Testis (tissue), 3 donors: ENCODE measurements around the gene RASAL2. TPM values are rescaled to one million over a fixed set of nuclear protein-coding genes. Genes with fewer than 3 reads are reported as not detected.

Experiments used
- DNase-seq: peaks from one replicate; pipeline ENCODE4 v3.0.0-alpha.2; 2019
- H3K27ac ChIP-seq, 2 donors: fragments of 200-600 bp; sonication (generic); one replicate each; pipeline ENCODE4 v1.5.1; 2019
- H3K27me3 ChIP-seq: fragments of 200-600 bp; sonication (generic); one replicate; pipeline ENCODE4 v1.5.1; 2019
- H3K36me3 ChIP-seq: fragments of 200-600 bp; sonication (generic); one replicate; pipeline ENCODE4 v1.5.1; 2017; ENCODE audit warnings: low read depth; ENCODE audit errors: missing control alignments
- H3K4me1 ChIP-seq: fragments of 200-600 bp; sonication (generic); one replicate; pipeline ENCODE4 v1.5.1; 2019
- H3K4me3 ChIP-seq, 2 donors: fragments of 200-600 bp; sonication (generic); one replicate each; pipeline ENCODE4 v1.5.1; 2017 to 2019
- H3K9me3 ChIP-seq: fragments of 200-600 bp; sonication (generic); one replicate; pipeline ENCODE4 v1.5.1; 2017
- POLR2A ChIP-seq: fragments of 450-650 bp; IDR thresholded peaks from one replicate; pipeline ENCODE4 v1.6.1; 2017; ENCODE audit warnings: antibody characterized with exemption, mild to moderate bottlenecking, moderate library complexity
- WGBS, 2 donors: methylation state at CpG; one replicate each; pipeline ENCODE4 v1.1.5; 2018; 5-methylcytosine and 5-hydroxymethylcytosine counted together
- intact Hi-C: fragments of 100-400 bp; cut with DNase I; formaldehyde crosslinking; loops from one replicate; pipeline ENCODE4 v1.15.1; 2023; ENCODE audit warnings: low total_unique reads
- polyA plus RNA-seq: library from polyadenylated mRNA; stranded (reverse); fragments of 350-450 nt; fragmentation: Illumina TruSeq; extraction: RNeasy Lipid Tissue Mini Kit (QIAGEN cat#74804); gene quantifications from one replicate; pipeline ENCODE4 v1.2.3, GENCODE V29; 2014; ENCODE audit warnings: low read depth, low replicate concordance; ENCODE audit not compliant: insufficient read depth
- total RNA-seq, 2 donors: library from RNA; depleted of rRNA; stranded (reverse); fragments of >200 nt; gene quantifications; one replicate each; pipeline ENCODE4 v1.2.3, GENCODE V29; 2016
- TF ChIP-seq, protein P1 (sequence below), 3 experiments: fragments of 450-650 bp in 2 of 3; fragments of 200-600 bp in 1 of 3; sonication (generic) in 1 of 3; IDR thresholded peaks; one replicate each; pipeline ENCODE4 v1.5.1; 2016 to 2019; ENCODE audit warnings: antibody characterized with exemption in 3 of 3, mild to moderate bottlenecking in 2 of 3, moderate library complexity in 1 of 3

Gene RASAL2
- total and polyA plus RNA-seq, 3 donors from 2014 or later = 25.9 to 41.7 (median 39.6) TPM

DNA sequence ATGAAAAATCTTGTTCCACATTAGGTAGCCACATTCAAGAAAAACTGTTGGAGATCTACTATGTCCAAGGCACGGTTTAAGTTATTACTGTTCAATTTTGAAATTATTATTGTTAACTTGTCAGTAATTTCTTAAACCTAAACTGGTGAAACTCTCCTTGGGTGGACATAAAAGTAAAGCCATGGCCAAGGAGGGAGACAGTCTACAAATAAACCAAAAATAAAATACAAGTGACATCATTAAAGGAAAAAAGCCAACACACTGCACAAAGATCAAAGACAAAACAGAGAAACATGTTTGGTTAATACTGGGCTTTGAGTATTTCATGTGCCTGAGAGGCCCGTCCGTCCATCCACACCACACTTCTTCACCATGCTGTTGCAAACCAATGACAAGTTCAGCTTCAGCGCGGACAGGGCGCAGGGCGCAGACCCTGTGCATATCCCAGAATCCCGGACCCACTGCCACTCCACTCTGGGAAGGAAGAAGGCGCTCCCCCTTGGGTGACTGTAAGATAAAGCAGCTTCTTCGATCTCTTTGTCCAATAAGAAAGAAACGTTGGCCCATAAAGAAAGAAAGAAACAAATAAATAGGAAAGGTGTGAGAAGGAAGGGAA lies 918 bp upstream of the RASAL2 start:
- 3 to 5% methylated on average over 11 of the region's 11 CpGs for WGBS, 2 donors
- H3K4me3 ChIP-seq = peak overlapping the region; percentile 92 to 98
- H3K4me1 ChIP-seq = peaks cover 8% of the 10 kb centered on the region
- intact Hi-C loops = no loop called here
- H3K9me3 ChIP-seq = no peaks in the 10 kb centered on the region
- DNase-seq = peak; percentile 33
- H3K36me3 ChIP-seq = no peaks in the 10 kb centered on the region
- TF ChIP-seq, protein P1, sequence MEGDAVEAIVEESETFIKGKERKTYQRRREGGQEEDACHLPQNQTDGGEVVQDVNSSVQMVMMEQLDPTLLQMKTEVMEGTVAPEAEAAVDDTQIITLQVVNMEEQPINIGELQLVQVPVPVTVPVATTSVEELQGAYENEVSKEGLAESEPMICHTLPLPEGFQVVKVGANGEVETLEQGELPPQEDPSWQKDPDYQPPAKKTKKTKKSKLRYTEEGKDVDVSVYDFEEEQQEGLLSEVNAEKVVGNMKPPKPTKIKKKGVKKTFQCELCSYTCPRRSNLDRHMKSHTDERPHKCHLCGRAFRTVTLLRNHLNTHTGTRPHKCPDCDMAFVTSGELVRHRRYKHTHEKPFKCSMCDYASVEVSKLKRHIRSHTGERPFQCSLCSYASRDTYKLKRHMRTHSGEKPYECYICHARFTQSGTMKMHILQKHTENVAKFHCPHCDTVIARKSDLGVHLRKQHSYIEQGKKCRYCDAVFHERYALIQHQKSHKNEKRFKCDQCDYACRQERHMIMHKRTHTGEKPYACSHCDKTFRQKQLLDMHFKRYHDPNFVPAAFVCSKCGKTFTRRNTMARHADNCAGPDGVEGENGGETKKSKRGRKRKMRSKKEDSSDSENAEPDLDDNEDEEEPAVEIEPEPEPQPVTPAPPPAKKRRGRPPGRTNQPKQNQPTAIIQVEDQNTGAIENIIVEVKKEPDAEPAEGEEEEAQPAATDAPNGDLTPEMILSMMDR (IDR thresholded peaks at IDR 0.05) = no peak
- no peak for TF ChIP-seq POLR2A
- H3K27me3 ChIP-seq = no peaks in the 10 kb centered on the region
- peak overlapping the region in 1 of 2 donors; percentile 95 for H3K27ac ChIP-seq

DNA sequence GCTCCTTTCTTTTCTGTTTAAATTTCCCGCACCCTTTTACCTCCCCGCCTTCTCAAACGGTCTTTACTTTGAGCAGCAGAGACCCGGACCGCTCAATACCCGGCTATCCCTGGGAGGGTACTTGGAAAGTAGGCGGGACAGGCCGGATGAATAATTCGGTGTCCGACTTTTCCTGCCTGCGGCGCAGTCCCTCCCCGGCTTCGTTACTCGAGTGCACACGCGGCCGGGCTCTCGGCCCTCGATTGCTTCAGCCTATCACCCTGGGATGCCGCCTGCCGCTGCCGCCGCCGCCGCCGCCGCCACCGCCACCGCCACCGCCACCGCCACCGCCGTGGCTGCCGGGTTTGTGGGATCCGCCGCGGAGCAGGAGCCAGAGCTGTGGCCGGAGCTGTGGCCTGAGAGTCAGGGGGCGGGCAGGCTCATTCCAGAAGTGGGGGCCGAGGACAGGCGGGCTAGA lies 382 bp upstream of the RASAL2 start:
- Histone ChIP-seq H3K27me3 (no peaks in the 10 kb centered on the region), H3K27ac (peak overlapping the region; percentile 93 to 95), H3K4me1 (peaks cover 8% of the 10 kb centered on the region), H3K9me3 (no peaks in the 10 kb centered on the region), H3K4me3 (peak overlapping the region; percentile 92 to 98), H3K36me3 (no peaks in the 10 kb centered on the region)
- 0% methylated on average over 28 to 42 of the region's 42 CpGs for WGBS, 2 donors
- intact Hi-C loops = no loop called here
- no peak for TF ChIP-seq POLR2A
- TF ChIP-seq, protein P1 (IDR thresholded peaks at IDR 0.05) = no peak
- peak; percentile 96 for DNase-seq

- Histone ChIP-seq H3K4me1 (peaks cover 8% of the 10 kb centered on the region), H3K9me3 (no peaks in the 10 kb centered on the region), H3K4me3 (peak overlapping the region; percentile 92 to 98), H3K27ac (peak overlapping the region; percentile 93 to 95), H3K27me3 (no peaks in the 10 kb centered on the region), H3K36me3 (no peaks in the 10 kb centered on the region)
- intact Hi-C loops = no loop called here
- WGBS, 2 donors = 5 to 9% methylated on average over 11 of the region's 11 CpGs
- TF ChIP-seq POLR2A = no peak
- TF ChIP-seq, protein P1 (IDR thresholded peaks at IDR 0.05) = no peak
- DNase-seq = no peak
Observed at GRCh38 chr1:178094739-178095645, 1.1 kb downstream of the RASAL2 start.

- H3K9me3 ChIP-seq = no peaks in the 10 kb centered on the region
- no peak overlapping the region for H3K27ac ChIP-seq
- H3K4me1 ChIP-seq = peaks cover 8% of the 10 kb centered on the region
- DNase-seq = no peak
- no peaks in the 10 kb centered on the region for H3K27me3 ChIP-seq
- TF ChIP-seq POLR2A = no peak
- TF ChIP-seq, protein P1 (IDR thresholded peaks at IDR 0.05) = no peak
- H3K36me3 ChIP-seq = no peaks in the 10 kb centered on the region
- intact Hi-C loops = no loop called here
- H3K4me3 ChIP-seq = no peak overlapping the region
- WGBS, 2 donors = 43 to 70% methylated on average over 3 of the region's 3 CpGs
Observed at GRCh38 chr1:178096421-178096820, 2.5 kb downstream of the RASAL2 start.
